HepG2 (cell line): ENCODE results near the gene RPS6KA2. TPM values are rescaled to one million over a fixed set of nuclear protein-coding genes. Genes with fewer than 3 reads are reported as not detected.

ENCODE experiments used
- NFE2L2 ChIP-seq: fragments of 150-350 bp; IDR thresholded peaks from 2 replicates; pipeline ENCODE4 v1.6.1; 2014; ENCODE audit warnings: low read length
- THAP9 ChIP-seq: sonication (generic); formaldehyde crosslinking; IDR thresholded peaks from 2 replicates; pipeline ENCODE4; 2020; ENCODE audit warnings: missing genetic modification reagents, mild to moderate bottlenecking, borderline replicate concordance
- ZNF318 ChIP-seq: sonication (generic); formaldehyde crosslinking; IDR thresholded peaks from 2 replicates; pipeline ENCODE4 v1.4.0; 2020; ENCODE audit warnings: mild to moderate bottlenecking, missing genetic modification reagents
- ZNF362 ChIP-seq: sonication (generic); formaldehyde crosslinking; IDR thresholded peaks from 2 replicates; pipeline ENCODE4 v1.4.0; 2020; ENCODE audit warnings: missing genetic modification reagents, mild to moderate bottlenecking, borderline replicate concordance
- ZNF652 ChIP-seq: IDR thresholded peaks from 2 replicates; pipeline ENCODE4 v1.6.1; 2016; ENCODE audit warnings: low read depth, borderline replicate concordance
- polyA plus RNA-seq, 8 experiments: library from polyadenylated mRNA; depleted of rRNA in 3 of 8; stranded (reverse) in 7 of 8; unstranded in 1 of 8; fragments of >200 nt; fragmentation: Illumina TruSeq in 4 of 8; extraction: Trizol in 4 of 8; gene quantifications; 2 replicates each; pipeline versions ENCODE4 v1.2.1 to v1.2.3, GENCODE V29; 2011 to 2016; ENCODE audit warnings: low read depth in 4 of 8, missing spikeins in 1 of 8, mixed read lengths in 1 of 8; ENCODE audit not compliant: insufficient read depth in 1 of 8
- total RNA-seq, 5 experiments: library from RNA; depleted of rRNA; stranded (reverse); fragments of >200 nt; fragmentation: Illumina TruSeq; extraction: Trizol; gene quantifications; 2 replicates each; pipeline ENCODE4 v1.2.3, GENCODE V29; 2016; ENCODE audit warnings: low read depth in 1 of 5
- TF ChIP-seq, protein P1 (sequence below): sonication (generic); formaldehyde crosslinking; IDR thresholded peaks from 2 replicates; pipeline ENCODE4 v1.5.0; 2020; ENCODE audit warnings: mild to moderate bottlenecking, missing genetic modification reagents, borderline replicate concordance

The RPS6KA2 gene
- total and polyA plus RNA-seq, 2 of the 13 experiments (the other 11 are each of a cell fraction or from before 2014, with no cell fraction given) = 0.22 to 0.38 TPM

- TF ChIP-seq ZNF318 (CRISPR knock-in tag) (no peak), ZNF362 (CRISPR knock-in tag) (no peak), ZNF652 (CRISPR knock-in tag) (peak; percentile 72; the same call in 1 of the 2 replicates), THAP9 (CRISPR knock-in tag) (peak; percentile 55), NFE2L2 (no peak)
- TF ChIP-seq, protein P1, sequence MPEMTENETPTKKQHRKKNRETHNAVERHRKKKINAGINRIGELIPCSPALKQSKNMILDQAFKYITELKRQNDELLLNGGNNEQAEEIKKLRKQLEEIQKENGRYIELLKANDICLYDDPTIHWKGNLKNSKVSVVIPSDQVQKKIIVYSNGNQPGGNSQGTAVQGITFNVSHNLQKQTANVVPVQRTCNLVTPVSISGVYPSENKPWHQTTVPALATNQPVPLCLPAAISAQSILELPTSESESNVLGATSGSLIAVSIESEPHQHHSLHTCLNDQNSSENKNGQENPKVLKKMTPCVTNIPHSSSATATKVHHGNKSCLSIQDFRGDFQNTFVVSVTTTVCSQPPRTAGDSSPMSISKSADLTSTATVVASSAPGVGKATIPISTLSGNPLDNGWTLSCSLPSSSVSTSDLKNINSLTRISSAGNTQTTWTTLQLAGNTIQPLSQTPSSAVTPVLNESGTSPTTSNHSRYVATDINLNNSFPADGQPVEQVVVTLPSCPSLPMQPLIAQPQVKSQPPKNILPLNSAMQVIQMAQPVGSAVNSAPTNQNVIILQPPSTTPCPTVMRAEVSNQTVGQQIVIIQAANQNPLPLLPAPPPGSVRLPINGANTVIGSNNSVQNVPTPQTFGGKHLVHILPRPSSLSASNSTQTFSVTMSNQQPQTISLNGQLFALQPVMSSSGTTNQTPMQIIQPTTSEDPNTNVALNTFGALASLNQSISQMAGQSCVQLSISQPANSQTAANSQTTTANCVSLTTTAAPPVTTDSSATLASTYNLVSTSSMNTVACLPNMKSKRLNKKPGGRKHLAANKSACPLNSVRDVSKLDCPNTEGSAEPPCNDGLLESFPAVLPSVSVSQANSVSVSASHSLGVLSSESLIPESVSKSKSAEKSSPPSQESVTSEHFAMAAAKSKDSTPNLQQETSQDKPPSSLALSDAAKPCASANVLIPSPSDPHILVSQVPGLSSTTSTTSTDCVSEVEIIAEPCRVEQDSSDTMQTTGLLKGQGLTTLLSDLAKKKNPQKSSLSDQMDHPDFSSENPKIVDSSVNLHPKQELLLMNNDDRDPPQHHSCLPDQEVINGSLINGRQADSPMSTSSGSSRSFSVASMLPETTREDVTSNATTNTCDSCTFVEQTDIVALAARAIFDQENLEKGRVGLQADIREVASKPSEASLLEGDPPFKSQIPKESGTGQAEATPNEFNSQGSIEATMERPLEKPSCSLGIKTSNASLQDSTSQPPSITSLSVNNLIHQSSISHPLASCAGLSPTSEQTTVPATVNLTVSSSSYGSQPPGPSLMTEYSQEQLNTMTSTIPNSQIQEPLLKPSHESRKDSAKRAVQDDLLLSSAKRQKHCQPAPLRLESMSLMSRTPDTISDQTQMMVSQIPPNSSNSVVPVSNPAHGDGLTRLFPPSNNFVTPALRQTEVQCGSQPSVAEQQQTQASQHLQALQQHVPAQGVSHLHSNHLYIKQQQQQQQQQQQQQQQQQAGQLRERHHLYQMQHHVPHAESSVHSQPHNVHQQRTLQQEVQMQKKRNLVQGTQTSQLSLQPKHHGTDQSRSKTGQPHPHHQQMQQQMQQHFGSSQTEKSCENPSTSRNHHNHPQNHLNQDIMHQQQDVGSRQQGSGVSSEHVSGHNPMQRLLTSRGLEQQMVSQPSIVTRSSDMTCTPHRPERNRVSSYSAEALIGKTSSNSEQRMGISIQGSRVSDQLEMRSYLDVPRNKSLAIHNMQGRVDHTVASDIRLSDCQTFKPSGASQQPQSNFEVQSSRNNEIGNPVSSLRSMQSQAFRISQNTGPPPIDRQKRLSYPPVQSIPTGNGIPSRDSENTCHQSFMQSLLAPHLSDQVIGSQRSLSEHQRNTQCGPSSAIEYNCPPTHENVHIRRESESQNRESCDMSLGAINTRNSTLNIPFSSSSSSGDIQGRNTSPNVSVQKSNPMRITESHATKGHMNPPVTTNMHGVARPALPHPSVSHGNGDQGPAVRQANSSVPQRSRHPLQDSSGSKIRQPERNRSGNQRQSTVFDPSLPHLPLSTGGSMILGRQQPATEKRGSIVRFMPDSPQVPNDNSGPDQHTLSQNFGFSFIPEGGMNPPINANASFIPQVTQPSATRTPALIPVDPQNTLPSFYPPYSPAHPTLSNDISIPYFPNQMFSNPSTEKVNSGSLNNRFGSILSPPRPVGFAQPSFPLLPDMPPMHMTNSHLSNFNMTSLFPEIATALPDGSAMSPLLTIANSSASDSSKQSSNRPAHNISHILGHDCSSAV (CRISPR knock-in tag) = no peak
Observed at GRCh38 chr6:166361077-166361429, 266.0 kb downstream of the RPS6KA2 start (continued).
